GM10266 (cell line): Measurements from ENCODE around the gene AGO1.
"Not testable (repeated sequence)": the region's sequence is repeated elsewhere in the genome, so short reads cannot be mapped to it uniquely, and the experiment has no call there.

Experiments used
- DNase-seq: peaks from one replicate; pipeline ENCODE4 v3.0.0; 2012; ENCODE audit errors: extremely low spot score
- CTCF ChIP-seq: IDR thresholded peaks from 2 replicates; pipeline ENCODE4 v1.5.1; 2012; ENCODE audit warnings: mild to moderate bottlenecking, low read depth; ENCODE audit not compliant: control insufficient read depth, insufficient read depth; ENCODE audit errors: missing control alignments

AGO1 gene

GRCh38 chr1:35870651-35871309 lies 12.2 kb upstream of the AGO1 start:
- DNase-seq = no peak
- no peak for TF ChIP-seq CTCF

GRCh38 chr1:35873243-35873750 lies 9.7 kb upstream of the AGO1 start:
- DNase-seq = no peak

GRCh38 chr1:35874115-35874514 lies 8.9 kb upstream of the AGO1 start:
- not testable (repeated sequence) for DNase-seq

More at GRCh38 chr1:35873243-35873750, 9.7 kb upstream of the AGO1 start:
- no peak for TF ChIP-seq CTCF

GRCh38 chr1:35876988-35877387 lies 6.0 kb upstream of the AGO1 start:
- DNase-seq = no peak
- TF ChIP-seq CTCF = no peak

- DNase-seq = no peak
- no peak for TF ChIP-seq CTCF
Observed at GRCh38 chr1:35881850-35882273, 1.1 kb upstream of the AGO1 start.

GRCh38 chr1:35882586-35882944 lies 444 bp upstream of the AGO1 start:
- TF ChIP-seq CTCF = no peak

GRCh38 chr1:35883635-35884101 lies 659 bp downstream of the AGO1 start:
- TF ChIP-seq CTCF = no peak
- DNase-seq = peak; percentile 83

More at GRCh38 chr1:35882586-35882944, 444 bp upstream of the AGO1 start:
- no peak for DNase-seq
